Cerebellar cortex (tissue), 1 donor: ENCODE measurements around the gene TIPARP.

ENCODE experiments used
- DNase-seq: peaks from one replicate; pipeline ENCODE4 v3.0.0-alpha.2; 2015; ENCODE audit warnings: low spot score

The TIPARP gene

DNA sequence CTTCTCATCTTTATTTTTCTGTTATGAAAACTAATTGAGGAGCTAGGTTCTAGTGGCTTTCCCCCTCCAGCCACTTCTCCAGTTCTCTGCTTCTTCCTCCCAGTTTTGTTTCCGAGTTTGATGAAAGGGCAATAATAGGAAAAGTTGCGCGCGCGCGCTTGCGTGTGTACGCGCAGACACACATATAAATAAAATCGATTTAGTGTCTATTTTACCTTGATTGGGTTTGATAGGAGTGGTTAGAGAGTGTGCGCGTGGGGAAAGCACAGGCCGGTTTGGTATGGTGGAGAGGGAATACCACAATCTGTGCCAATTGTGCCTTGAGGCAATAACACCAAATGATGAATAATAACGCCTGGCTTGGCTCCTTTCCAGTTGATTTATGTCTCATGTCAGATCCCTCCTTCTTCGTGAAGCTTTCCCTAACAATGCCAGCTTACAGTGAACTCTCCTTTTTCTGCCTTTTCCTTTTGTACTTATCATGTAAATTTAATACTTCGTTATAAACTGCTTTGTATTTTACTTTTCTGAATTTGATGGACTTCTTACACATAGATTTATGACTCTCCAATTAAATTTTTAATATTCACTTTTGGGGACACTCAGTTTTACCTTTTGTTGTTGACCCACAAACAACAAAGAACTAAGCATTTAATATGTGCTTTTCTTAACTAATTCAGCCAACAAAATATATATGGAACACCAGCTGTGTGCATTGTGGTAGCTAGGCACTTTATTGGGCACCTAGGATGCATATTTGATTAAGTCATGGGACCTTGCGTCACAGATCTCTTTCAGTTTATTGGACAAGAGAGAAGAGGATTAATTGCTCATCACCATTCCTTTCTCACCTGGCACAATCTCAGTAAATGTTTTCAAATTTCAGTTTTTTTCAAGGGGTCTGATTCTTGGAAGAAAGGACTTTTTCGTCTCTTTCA lies 1.7 kb downstream of the TIPARP start:
- peak; percentile 42 for DNase-seq

GRCh38 chr3:156676768-156677479 lies 2.5 kb downstream of the TIPARP start:
- no peak for DNase-seq

- DNase-seq: peak; percentile 36
These were observed 3.1 kb downstream of the TIPARP start for GRCh38 chr3:156677536-156677935.

GRCh38 chr3:156678197-156678596 lies 3.8 kb downstream of the TIPARP start:
- no peak for DNase-seq

DNA sequence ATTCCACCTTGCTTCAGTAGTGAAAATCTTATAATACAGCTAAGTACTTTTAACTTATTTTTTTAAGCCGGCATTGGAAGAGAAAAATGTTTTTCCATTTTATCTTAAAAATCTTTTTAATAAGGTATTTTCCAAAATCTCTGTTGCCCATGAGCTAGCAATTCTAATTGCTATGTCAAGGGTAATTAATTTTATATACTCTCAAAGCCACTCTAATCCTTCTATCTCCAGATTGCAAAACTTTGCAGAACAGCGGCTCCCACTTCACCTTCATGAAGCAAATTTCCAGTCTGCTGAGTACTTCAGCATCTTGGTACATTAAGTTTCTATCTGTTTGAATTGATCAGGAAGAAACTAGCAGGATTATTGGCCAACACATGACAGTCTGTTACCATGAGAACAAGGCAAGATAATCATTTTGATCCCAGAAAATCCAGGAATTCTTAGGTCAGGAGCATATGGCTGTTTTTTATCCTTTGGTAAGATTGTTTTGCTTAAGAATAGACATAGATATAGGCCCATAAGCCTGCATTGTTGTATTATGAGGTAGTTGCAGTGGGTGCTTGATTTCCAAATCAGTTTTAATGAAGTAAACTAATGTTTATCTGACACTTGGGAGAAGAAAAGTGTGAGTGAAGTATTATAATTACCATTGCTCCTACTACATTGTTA lies 6.0 kb downstream of the TIPARP start:
- DNase-seq: no peak

DNA sequence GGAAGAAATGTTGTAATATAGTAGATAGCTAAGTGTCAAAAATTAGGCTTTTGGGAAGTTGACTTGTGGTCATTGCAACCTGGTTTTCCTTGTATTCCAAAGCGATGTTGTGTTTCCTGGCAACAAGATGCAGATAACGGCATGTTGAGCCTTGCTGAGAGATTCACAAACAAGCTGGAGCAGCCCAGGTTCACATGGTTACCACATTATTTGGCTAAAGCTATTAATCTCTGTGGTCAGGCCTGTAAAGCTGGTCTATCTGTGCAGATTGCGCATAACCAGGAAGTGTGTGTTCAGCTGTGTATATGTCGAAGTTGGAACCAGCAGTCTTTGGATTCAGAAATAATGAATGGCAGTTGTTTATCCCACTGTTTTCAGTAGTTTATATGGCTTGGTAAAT lies 6.6 kb downstream of the TIPARP start:
- DNase-seq: no peak

- DNase-seq: no peak
These were observed 8.1 kb downstream of the TIPARP start for GRCh38 chr3:156682501-156682900.

GRCh38 chr3:156682963-156683362 lies 8.6 kb downstream of the TIPARP start:
- DNase-seq: no peak

- no peak for DNase-seq
These were observed 10.8 kb downstream of the TIPARP start for GRCh38 chr3:156685198-156685597.

- DNase-seq: no peak
These were observed 11.4 kb downstream of the TIPARP start for GRCh38 chr3:156685752-156686151.

GRCh38 chr3:156687023-156687422 lies 12.6 kb downstream of the TIPARP start:
- no peak for DNase-seq

DNA sequence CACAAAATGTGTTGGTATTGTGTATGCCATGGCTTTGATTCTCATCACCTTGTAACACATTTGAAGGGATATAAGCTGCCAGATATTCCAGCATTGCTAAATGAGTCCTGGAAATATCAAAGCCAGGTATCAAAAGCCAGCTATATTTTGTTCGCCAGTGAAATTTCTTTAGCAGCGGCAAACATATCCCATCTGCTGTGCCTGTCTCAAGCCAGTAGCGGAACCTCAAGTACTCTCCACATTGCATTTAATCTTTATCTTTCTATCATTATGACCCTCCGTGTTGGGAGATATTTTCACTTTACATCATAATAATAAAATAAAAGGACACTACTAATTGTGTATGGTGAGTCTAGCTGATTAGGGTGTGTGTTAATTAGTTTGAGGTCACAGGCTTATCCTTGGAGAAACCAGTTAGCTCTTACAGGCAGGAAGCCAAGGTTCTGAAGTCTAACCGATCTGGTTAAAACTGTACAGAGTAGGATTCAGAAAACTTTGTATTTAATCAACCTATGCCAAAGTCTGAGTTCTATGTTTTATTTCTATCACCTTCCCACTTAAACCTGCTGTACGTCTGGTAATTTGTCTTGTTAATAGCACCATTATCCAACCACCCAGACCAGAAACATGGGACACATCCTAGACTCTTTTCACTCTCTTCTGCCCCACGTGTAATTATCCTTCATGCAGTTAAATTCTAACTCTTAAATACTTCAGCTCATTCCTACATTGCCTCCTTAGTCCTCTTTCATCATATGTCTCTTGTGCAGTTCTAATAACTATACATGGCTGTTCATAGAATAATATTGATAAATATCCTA lies 14.5 kb downstream of the TIPARP start:
- no peak for DNase-seq

GRCh38 chr3:156689608-156690007 lies 15.2 kb downstream of the TIPARP start:
- DNase-seq: no peak

DNA sequence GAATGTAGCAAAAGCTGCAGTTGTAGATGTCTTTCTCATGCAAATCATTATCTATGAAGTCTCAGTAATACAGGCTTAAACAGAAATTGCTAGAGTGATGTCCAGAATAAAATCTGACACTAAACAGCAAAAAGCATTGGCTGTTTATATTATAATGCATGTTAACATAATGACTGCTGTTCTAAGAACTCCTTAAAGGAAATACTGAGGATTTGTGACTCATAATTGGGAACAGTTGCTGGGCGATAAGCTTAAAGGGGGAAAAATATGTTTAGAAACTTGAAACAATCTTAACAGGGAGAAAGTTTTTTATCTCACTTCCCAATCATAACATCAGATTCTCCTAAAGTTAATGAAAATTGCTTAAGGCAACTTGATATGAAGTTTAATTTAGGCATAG lies 17.5 kb downstream of the TIPARP start:
- DNase-seq: no peak

DNA sequence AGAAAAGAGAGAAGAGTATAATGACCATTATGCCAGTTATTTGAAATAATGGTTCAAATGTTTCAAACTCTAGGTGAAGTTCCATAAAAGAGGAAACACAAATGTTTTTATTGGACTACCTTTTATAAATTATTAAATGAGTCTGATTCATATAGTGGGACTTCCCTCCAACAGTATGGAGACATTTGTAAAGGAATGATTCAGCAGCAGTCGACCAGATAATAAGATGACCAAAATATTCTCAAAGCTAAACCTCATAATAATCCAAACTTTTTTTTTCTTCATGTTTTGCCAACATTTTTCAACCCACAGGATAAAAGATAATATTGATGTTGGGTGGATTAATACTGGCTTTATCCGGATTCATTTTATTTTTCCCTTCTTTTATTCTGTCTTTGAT lies 18.8 kb downstream of the TIPARP start:
- no peak for DNase-seq

- DNase-seq: no peak
These were observed 20.1 kb downstream of the TIPARP start for GRCh38 chr3:156694536-156694935.

DNA sequence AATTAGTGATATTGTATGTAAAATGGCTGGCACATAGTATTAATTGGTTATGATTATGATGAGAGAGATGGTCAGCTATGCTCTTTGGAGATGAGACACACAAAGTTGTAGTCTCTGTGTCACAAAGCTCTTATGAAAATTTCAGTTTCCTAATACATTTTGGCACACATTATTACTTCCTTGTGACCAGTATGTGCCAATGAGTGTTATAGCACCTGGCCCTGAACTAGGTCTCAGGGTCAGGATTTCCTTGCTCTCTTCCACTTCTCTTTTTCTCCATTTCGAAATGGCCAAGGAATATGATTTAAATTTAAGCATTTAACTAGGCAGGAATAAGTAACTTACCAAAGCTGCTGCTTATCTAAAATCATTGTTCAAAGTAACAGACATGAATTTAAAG lies 28.0 kb downstream of the TIPARP start:
- no peak for DNase-seq

DNA sequence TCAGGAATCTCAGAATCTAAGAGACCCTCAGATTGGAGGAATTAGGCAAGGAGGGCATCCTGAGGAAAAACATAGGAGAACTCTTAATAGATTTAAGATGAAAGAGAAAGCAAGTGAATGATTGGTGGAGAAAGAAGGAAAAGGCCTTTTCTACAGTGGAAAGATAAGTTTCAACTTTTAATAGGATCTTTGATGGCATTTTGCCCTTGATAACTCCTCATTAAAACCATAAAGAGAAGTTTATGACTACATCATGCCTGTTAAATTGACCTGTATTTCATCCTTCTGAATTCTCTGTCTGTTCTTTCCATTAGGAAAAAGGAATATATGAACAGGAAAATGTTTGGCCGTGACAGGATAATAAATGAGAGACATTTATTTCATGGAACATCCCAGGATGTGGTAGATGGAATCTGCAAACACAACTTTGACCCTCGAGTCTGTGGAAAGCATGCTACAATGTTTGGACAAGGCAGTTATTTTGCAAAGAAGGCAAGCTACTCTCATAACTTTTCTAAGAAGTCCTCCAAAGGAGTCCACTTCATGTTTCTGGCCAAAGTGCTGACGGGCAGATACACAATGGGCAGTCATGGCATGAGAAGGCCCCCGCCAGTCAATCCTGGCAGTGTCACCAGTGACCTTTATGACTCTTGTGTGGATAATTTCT lies 30.1 kb downstream of the TIPARP start:
- no peak for DNase-seq

- DNase-seq: no peak
These were observed 31.6 kb downstream of the TIPARP start for GRCh38 chr3:156705761-156706616.

DNA sequence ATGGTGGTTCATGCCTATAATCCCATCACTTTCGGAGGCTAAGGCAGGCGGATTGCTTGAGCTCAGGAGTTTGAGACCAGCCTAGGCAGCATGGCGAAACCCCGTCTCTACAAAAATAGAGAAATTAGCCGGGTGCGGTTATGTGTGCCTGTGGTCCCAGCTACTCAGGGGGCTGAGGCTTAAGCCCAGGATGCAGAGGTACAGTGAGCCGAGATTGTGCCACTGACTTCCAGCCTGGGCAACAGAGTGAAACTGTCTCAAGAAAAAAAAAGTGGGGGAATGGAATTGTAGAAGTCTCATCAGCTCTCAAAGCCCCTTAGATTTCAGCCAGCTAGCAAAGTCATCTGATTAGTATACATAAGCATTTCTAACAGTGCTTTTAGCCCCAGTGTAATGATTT lies 33.2 kb downstream of the TIPARP start:
- no peak for DNase-seq
